GM13976 (cell line): ENCODE results near the gene RSAD1.

Experiments used
- DNase-seq: peaks from one replicate; pipeline ENCODE4 v3.0.0; 2012; ENCODE audit warnings: low spot score
- CTCF ChIP-seq: IDR thresholded peaks from 2 replicates; pipeline ENCODE4 v1.5.1; 2012; ENCODE audit warnings: borderline replicate concordance, mild to moderate bottlenecking; ENCODE audit not compliant: insufficient read depth; ENCODE audit errors: extremely low read depth, missing control alignments, control extremely low read depth
- in situ Hi-C: fragments of 300-500 bp; cut with MboI; formaldehyde crosslinking; loops from one replicate; pipeline ENCODE4 v1.12.0; 2022; ENCODE audit warnings: low sequenced_read_pairs, mixed read lengths, inconsistent platforms; ENCODE audit not compliant: unreplicated experiment

Gene RSAD1

DNA sequence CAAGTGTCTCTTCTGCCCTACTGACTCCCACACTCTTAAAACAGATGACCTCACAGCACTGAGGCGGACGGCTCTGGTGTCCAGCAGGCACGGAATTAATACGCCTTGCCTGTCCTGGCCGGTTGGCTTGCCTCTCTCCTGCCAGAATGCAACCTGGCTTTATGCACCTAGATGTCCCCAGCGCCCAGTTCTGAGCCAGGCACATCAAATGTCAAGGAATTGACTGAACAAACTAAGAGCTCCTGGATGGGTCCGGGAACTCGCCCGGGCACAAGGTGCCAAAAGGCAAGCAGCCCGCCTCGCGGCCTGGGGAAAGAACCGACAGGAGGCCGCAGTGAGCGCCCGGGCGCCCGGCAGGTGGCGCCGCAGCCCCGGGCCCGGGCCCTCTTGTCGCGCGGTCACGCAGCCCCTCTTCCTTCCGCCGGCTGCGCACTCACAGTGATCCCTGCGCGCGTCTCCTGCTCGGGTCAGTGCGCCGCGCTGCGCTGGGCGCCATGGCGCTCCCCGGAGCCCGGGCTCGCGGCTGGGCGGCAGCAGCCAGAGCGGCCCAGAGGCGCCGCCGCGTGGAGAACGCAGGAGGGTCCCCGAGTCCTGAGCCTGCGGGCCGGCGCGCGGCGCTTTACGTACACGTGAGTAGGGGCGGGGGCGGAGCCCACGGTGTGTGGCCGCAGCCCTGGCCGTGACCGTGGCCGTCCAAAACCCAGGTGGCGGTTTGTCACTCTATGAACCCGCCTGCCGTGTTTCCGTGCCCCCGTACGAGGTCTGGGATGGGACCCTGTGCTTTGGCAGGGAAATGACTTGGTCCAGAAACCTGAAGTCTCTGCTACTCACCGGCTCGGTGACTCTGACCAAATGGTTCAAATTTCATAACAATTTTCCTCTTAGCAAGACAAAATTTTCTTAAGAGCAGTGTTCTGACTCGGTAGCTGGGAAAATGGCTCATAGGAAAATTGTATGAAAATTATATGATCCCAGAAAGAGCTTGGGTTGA is at the start of gene RSAD1:
Gene RSAD1 (plus strand): TSS at position 470 of the 991 bp plus-strand sequence. CDS start 25 bp downstream, at position 495.
- peak; percentile 81 for TF ChIP-seq CTCF
- DNase-seq = peak; percentile 93
- in situ Hi-C loops = no loop called here

DNA sequence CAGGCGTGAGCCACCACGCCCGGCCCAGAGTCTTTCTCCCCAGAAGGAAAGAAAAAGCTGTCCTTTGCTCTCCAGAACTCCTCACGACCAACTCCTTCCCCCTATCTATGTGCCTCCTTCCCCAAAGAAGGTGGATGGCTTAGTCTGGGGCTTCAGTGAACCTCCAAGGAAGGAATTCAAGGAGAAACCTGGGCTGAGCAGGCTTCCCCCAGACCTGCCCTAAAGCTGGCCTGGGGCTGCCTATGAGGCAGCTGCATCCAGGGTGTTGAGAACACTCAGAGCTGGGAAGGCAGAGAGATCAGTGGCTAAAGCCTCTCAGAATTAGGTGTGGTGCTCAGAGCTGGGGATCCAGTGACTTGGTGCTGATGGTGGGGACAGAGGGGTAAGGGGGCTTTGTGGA is 48.9 kb upstream of the RSAD1 start:
- no peak for TF ChIP-seq CTCF
- DNase-seq = no peak
- in situ Hi-C loops = no loop called here

DNA sequence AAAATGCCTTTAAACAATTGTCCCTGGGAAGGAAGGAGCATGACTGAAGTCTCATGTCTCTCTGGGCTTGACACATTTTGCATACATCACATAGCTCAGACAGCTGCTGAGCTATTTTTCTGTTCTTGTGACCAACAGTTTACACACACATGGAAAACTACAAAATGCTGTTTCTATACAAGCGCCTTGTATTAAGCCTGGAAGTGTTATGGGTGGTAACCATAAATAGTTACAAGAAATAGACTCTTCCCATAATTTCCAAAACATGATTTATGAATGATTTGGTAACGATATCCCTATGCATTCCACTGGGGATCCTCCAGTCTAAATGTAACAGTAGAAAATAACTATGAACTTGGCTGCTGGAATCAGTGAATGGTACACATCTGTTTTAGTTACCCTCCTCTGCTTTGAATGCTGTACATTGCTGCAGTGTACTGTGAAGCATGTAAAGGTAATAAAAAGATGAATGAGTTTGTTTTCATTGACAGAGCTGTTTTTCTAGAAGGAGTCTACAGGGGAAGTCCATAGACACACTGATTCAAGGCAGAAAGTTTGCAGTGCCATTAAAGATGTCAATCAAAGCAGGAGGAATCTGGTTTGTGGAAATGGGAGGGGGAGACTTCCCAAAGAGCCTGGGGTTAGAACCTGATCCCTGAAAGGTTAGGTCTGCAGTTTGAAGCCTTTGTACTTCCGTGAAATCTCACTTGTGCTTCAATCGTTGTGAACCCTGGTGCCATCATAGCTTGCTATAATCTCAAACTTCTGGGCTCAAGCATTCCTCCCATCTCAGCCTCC is 47.6 kb upstream of the RSAD1 start:
- in situ Hi-C loops = no loop called here
- no peak for TF ChIP-seq CTCF
- no peak for DNase-seq

DNA sequence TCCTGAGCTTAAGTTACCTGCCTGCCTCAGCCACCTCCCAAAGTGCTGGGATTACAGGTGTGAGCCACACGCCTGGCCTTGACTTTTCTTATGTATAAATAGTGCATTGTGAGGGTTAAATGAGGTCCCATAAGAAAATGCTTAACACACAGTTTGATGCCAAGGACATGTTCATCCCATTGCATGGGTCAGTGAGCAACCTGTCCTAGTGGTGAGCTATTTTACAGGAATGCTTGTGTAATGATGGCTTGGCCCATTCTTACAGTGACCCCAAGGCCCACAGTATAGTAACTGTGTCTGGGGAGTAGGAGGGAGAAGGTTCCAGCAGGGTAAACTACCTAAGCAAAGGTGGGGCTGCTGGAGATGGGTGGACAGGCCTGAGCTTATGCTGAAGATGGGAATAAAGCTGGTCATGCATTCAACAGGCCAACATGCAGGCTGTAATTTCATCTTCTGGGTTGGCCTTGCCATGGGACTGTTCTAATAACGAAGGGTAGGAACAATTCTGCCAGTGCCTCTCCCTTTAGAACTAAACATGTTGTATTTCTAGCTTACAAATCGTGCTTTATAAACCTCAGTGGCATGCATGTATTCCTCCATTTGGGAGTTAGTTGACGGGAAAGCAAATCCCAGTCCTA is 46.4 kb upstream of the RSAD1 start:
- no peak for TF ChIP-seq CTCF
- in situ Hi-C loops = no loop called here
- DNase-seq = no peak

DNA sequence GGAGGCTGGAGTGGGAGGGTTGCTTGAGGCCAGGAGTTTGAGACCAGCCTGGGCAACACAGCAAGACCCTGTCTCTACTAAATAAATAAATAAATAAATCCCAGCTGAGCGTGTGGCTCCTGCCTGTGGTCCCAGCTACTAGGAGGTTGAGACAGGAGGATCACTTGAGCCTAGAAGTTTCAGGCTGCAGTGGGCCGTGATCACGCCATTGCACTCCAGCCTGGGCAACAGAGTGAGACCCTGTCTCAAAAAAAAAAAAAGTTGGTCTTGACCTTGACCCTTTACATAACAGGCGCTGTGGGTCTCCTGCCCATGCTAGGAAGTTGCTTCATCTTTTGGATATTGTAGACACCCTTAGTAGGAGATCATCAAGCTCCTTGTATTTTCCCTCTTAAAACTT is 41.3 kb upstream of the RSAD1 start:
- in situ Hi-C loops = no loop called here
- DNase-seq = no peak
- no peak for TF ChIP-seq CTCF

DNA sequence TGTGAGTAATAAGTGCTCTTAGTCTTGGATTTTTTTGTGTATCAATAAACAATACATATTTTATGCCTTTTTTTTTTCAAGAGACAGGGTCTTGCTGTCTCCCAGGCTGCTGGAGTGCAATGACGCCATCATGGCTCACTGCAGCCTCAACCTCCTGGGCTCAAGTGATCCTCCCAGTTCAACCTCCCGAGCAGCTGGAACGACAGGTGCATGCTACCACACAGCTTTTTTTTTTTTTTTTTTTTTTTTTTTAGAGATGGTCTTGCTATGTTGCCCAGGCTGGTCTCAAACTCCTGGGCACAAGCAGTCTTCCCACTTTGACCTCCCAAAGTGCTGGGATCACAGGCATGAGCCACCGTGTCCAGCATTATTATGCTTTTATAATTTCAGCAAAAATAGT is 39.7 kb upstream of the RSAD1 start:
- in situ Hi-C loops = no loop called here
- no peak for DNase-seq
- TF ChIP-seq CTCF = no peak
